Heart left ventricle (tissue), 13 donors: ENCODE data around the gene COL11A2.

ENCODE experiments used
- POLR2A ChIP-seq, 2 donors: fragments of 450-650 bp; IDR thresholded peaks; one replicate each; pipeline ENCODE4 v1.6.1; 2017; ENCODE audit warnings: antibody characterized with exemption in 2 of 2, mild to moderate bottlenecking in 2 of 2, moderate library complexity in 2 of 2
- TF ChIP-seq, protein P1 (sequence below), 12 donors: fragments of 200-600 bp; sonication (generic) in 4 of 12; IDR thresholded peaks; one replicate each; pipeline versions ENCODE4 v1.5.0 to v1.8.0; 2018 to 2022; ENCODE audit warnings: antibody characterized with exemption in 12 of 12, mild to moderate bottlenecking in 5 of 12
- donor health status: ischemic (EF 13 %, LVEDD 7.1; RV severe dilation, severe dysfunction).
- donor health status: DM: no; HTN: yes; CAD: no.
- donor health status: DM: no; HTN: no; CAD: no.
- donor health status: ischemic (EF 25% LVEDD 6.9; RV normal size, moderate dysfunction).
- donor health status: ischemic (EF 25% LVEDD 5.7; RV mildly dilated, moderate dysfunction).
- donor health status: ischemic (EF 35%, LVEDD 5.7; RV mildly dilated, moderate dysfunction).
- donor health status: nonischemic (EF 11% LVEDD 7.7; RV severe dilation, severe dysfunction).
- donor health status: DM: yes; HTN: yes; CAD: no.
- donor health status: PGD.
- donor health status: ischemic (EF 29% LVEDD 5.4; RV normal size, mild dysfunction).
- donor health status: nonischemic (EF 23%, LVEDD 6.1; RV moderate dilation, normal function).

DNA sequence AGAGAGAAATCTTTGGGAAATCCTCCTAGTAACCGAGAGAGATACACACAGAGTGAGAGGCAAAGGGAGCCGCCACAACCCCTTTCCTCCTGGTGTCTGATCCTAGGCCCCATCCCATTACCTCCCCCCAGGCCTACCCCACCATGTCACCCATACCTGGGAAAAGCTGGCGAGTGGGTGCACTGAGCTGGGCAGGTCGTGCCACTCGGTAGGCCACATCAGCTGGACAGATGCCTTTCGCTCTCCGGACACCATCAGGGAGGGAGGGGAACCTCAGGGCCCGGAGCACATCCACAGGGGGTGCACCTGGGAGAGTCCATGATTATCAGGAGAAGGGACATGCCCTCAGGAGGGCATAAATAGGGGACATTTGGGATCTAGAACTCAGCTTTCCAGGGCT, 3.1 kb downstream of the COL11A2 start:
- TF ChIP-seq, protein P1, sequence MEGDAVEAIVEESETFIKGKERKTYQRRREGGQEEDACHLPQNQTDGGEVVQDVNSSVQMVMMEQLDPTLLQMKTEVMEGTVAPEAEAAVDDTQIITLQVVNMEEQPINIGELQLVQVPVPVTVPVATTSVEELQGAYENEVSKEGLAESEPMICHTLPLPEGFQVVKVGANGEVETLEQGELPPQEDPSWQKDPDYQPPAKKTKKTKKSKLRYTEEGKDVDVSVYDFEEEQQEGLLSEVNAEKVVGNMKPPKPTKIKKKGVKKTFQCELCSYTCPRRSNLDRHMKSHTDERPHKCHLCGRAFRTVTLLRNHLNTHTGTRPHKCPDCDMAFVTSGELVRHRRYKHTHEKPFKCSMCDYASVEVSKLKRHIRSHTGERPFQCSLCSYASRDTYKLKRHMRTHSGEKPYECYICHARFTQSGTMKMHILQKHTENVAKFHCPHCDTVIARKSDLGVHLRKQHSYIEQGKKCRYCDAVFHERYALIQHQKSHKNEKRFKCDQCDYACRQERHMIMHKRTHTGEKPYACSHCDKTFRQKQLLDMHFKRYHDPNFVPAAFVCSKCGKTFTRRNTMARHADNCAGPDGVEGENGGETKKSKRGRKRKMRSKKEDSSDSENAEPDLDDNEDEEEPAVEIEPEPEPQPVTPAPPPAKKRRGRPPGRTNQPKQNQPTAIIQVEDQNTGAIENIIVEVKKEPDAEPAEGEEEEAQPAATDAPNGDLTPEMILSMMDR (IDR thresholded peaks at IDR 0.05) = no peak
- TF ChIP-seq POLR2A (IDR thresholded peaks at IDR 0.05) = no peak
